ENCODE results near the gene GRM8. TPM values are rescaled to one million over a fixed set of nuclear protein-coding genes. Genes with fewer than 3 reads are reported as not detected.

GRM8 gene
- total RNA-seq, 1 donor from 2014 or later, result 8.1 TPM

GRCh38 chr7:127056202-127056601, 196.5 kb downstream of the GRM8 start:
- DNase-seq (ENCODE audit: extremely low spot score, unreplicated experiment), result no peak
- Mint-ChIP-seq H3K27me3 (no peaks in the 10 kb centered on the region), H3K4me1 (ENCODE audit: unreplicated experiment) (no peaks in the 10 kb centered on the region), H3K9me3 (no peaks in the 10 kb centered on the region), H3K4me3 (no peak overlapping the region), H3K27ac (no peak overlapping the region), H3K36me3 (no peaks in the 10 kb centered on the region)
- TF ChIP-seq, protein P1, sequence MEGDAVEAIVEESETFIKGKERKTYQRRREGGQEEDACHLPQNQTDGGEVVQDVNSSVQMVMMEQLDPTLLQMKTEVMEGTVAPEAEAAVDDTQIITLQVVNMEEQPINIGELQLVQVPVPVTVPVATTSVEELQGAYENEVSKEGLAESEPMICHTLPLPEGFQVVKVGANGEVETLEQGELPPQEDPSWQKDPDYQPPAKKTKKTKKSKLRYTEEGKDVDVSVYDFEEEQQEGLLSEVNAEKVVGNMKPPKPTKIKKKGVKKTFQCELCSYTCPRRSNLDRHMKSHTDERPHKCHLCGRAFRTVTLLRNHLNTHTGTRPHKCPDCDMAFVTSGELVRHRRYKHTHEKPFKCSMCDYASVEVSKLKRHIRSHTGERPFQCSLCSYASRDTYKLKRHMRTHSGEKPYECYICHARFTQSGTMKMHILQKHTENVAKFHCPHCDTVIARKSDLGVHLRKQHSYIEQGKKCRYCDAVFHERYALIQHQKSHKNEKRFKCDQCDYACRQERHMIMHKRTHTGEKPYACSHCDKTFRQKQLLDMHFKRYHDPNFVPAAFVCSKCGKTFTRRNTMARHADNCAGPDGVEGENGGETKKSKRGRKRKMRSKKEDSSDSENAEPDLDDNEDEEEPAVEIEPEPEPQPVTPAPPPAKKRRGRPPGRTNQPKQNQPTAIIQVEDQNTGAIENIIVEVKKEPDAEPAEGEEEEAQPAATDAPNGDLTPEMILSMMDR (conservative IDR thresholded peaks at IDR 0.05), result no peak

DNA sequence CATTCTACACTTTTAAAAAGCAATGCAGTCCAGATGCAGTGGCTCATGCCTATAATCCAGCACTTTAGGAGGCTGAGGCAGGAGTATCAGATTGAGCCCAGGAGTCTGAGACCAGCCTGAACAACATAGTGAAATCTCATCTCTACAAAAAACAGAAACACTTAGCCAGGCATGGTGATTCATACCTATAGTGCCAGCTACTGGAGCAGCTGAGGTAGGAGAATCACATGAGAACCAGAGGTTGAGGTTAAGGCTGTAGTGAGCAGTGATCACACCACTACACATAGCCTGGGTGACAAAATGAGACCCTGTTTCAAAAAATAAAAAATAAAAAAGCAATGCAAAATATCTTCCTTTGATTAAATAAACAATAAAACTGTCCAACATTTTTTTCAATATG, 205.2 kb downstream of the GRM8 start:
- Mint-ChIP-seq H3K9me3 (no peaks in the 10 kb centered on the region), H3K36me3 (no peaks in the 10 kb centered on the region), H3K4me3 (no peak overlapping the region), H3K27me3 (no peaks in the 10 kb centered on the region), H3K4me1 (ENCODE audit: unreplicated experiment) (no peaks in the 10 kb centered on the region), H3K27ac (no peak overlapping the region)
- TF ChIP-seq, protein P1 (conservative IDR thresholded peaks at IDR 0.05), result no peak
- DNase-seq (ENCODE audit: extremely low spot score, unreplicated experiment), result no peak

DNA sequence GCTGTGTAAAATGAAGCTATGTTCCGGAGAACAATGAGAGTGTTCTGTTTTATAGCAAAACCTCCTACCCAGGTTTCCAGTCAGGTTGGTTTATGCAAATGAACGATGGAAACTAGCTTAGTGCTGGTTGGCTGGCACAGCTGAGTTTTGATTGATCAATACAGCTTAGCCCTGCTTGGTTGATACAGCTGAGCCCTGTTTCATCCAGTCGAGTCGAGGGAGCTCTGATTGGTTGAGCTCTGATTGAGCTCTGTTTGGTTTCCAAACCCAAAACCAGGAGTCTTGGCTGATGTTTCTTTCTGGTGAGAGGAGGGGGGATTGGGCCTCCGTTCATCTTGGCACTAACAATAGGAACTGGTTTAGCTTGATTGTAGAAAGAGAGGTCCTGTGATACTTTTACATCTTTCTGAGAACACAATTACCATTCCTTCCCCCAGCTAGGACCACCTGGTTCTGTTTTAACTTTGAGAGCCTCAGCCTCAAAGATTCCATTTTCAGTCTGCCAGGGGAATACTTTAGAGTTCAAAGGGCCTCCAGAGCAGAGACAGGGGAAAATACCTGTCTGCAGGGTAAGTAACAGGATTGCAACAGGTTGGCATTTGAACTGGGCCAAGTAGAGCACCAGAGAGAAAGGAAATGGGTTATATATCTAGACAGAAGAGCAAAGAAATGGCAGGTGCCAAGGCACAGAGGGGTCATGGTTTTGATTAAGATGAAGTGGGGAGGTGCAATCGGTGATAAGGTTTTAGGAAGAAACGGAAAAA, 210.9 kb downstream of the GRM8 start:
- Mint-ChIP-seq H3K27me3 (no peaks in the 10 kb centered on the region), H3K9me3 (no peaks in the 10 kb centered on the region), H3K4me1 (ENCODE audit: unreplicated experiment) (no peaks in the 10 kb centered on the region), H3K27ac (no peak overlapping the region), H3K36me3 (no peaks in the 10 kb centered on the region), H3K4me3 (no peak overlapping the region)
- DNase-seq (ENCODE audit: extremely low spot score, unreplicated experiment), result no peak
- TF ChIP-seq, protein P1 (conservative IDR thresholded peaks at IDR 0.05), result no peak

GRCh38 chr7:127040042-127040441, 212.7 kb downstream of the GRM8 start:
- Mint-ChIP-seq H3K27ac (no peak overlapping the region), H3K27me3 (no peaks in the 10 kb centered on the region), H3K4me3 (no peak overlapping the region), H3K4me1 (ENCODE audit: unreplicated experiment) (no peaks in the 10 kb centered on the region), H3K9me3 (no peaks in the 10 kb centered on the region), H3K36me3 (no peaks in the 10 kb centered on the region)
- TF ChIP-seq, protein P1 (conservative IDR thresholded peaks at IDR 0.05), result no peak
- no peak for DNase-seq (ENCODE audit: extremely low spot score, unreplicated experiment)

GRCh38 chr7:127039541-127039940, 213.2 kb downstream of the GRM8 start:
- TF ChIP-seq, protein P1 (conservative IDR thresholded peaks at IDR 0.05), result no peak
- DNase-seq (ENCODE audit: extremely low spot score, unreplicated experiment), result no peak
- peaks cover under 1% of the 10 kb centered on the region for H3K4me1 Mint-ChIP-seq (ENCODE audit: unreplicated experiment)
- H3K9me3 Mint-ChIP-seq, result no peaks in the 10 kb centered on the region
- no peak overlapping the region for H3K4me3 Mint-ChIP-seq
- no peaks in the 10 kb centered on the region for H3K27me3 Mint-ChIP-seq
- H3K27ac Mint-ChIP-seq, result no peak overlapping the region
- H3K36me3 Mint-ChIP-seq, result no peaks in the 10 kb centered on the region
